GM10266 (cell line): Measurements from ENCODE around the gene NDUFB8.

Source experiments
- DNase-seq: peaks from one replicate; pipeline ENCODE4 v3.0.0; 2012; ENCODE audit errors: extremely low spot score
- CTCF ChIP-seq: IDR thresholded peaks from 2 replicates; pipeline ENCODE4 v1.5.1; 2012; ENCODE audit warnings: mild to moderate bottlenecking, low read depth; ENCODE audit not compliant: control insufficient read depth, insufficient read depth; ENCODE audit errors: missing control alignments

NDUFB8 gene

GRCh38 chr10:100535715-100536353, 6.2 kb upstream of the NDUFB8 start, which contains the start of gene HIF1AN:
Gene HIF1AN (plus strand): TSS chr10:100535943. CDS start chr10:100535959, 16 bp downstream.
- peak; percentile 96 for TF ChIP-seq CTCF
- DNase-seq = peak; percentile 93

- no peak for TF ChIP-seq CTCF
- no peak for DNase-seq
These were observed 5.7 kb upstream of the NDUFB8 start for GRCh38 chr10:100535338-100535714.

- TF ChIP-seq CTCF = no peak
- no peak for DNase-seq
These were observed 5.1 kb upstream of the NDUFB8 start for GRCh38 chr10:100534726-100535125.

- TF ChIP-seq CTCF = no peak
These were observed 2.1 kb upstream of the NDUFB8 start for GRCh38 chr10:100531761-100532160.

GRCh38 chr10:100528921-100529474, 673 bp downstream of the NDUFB8 start:
- no peak for TF ChIP-seq CTCF
- no peak for DNase-seq

More at GRCh38 chr10:100531761-100532160, 2.1 kb upstream of the NDUFB8 start:
- DNase-seq = no peak

GRCh38 chr10:100528123-100528886, 1.4 kb downstream of the NDUFB8 start:
- no peak for DNase-seq
- no peak for TF ChIP-seq CTCF

GRCh38 chr10:100524638-100525037, 5.0 kb downstream of the NDUFB8 start:
- DNase-seq = no peak
- no peak for TF ChIP-seq CTCF
